ENCODE results near the gene DDX10.

GRCh38 chr11:108629274-108629673, 35.6 kb upstream of the DDX10 start:
- TF ChIP-seq CTCF (IDR thresholded peaks at IDR 0.05) (no peak), POLR2A (IDR thresholded peaks at IDR 0.05) (no peak), EP300 (IDR thresholded peaks at IDR 0.05) (no peak)

Data from ovary (tissue), 3 donors.